Fibroblast of lung (primary cell): ENCODE data around the gene SRGAP2B. TPM values are rescaled to one million over a fixed set of nuclear protein-coding genes. Genes with fewer than 3 reads are reported as not detected.
"Not testable (repeated sequence)": the region's sequence is repeated elsewhere in the genome, so short reads cannot be mapped to it uniquely, and the experiment has no call there.

Source experiments
- DNase-seq, 2 donors: peaks; one replicate each; pipeline versions ENCODE4 v3.0.0 to v3.0.0-alpha.2; 2010; ENCODE audit warnings: low read depth in 2 of 2
- H2AFZ ChIP-seq: 2 replicates; pipeline ENCODE4 v1.5.1; 2012; ENCODE audit warnings: low read length, control low read depth, inconsistent platforms
- H3K27ac ChIP-seq: 2 replicates; pipeline ENCODE4 v1.5.1; 2011; ENCODE audit warnings: low read length, control low read depth; ENCODE audit not compliant: insufficient read depth
- H3K27me3 ChIP-seq: 2 replicates; pipeline ENCODE4 v1.5.1; 2011; ENCODE audit warnings: mild to moderate bottlenecking, low read length; ENCODE audit not compliant: control insufficient read depth, insufficient read depth
- H3K36me3 ChIP-seq: 2 replicates; pipeline ENCODE4 v1.5.1; 2011; ENCODE audit warnings: low read length; ENCODE audit not compliant: control insufficient read depth, insufficient read depth
- H3K4me1 ChIP-seq: 2 replicates; pipeline ENCODE4 v1.5.1; 2011; ENCODE audit warnings: low read length; ENCODE audit not compliant: control insufficient read depth, insufficient read depth; ENCODE audit errors: extremely low read depth
- H3K4me2 ChIP-seq: 2 replicates; pipeline ENCODE4 v1.5.1; 2011; ENCODE audit warnings: low read length, control low read depth; ENCODE audit not compliant: insufficient read depth; ENCODE audit errors: extremely low read depth
- H3K4me3 ChIP-seq, 4 experiments: fragments of 200-600 bp in 1 of 4; sonication (generic) in 1 of 4; replicated peaks in 1 of 4; 2 replicates each; pipeline ENCODE4 v1.5.1; 2011 to 2016; ENCODE audit warnings: low read length in 4 of 4, low read depth in 3 of 4, mild to moderate bottlenecking in 3 of 4, control low read depth in 2 of 4, inconsistent platforms in 1 of 4, mixed read lengths in 1 of 4; ENCODE audit not compliant: insufficient read depth in 1 of 4; ENCODE audit errors: control extremely low read depth in 1 of 4
- H3K79me2 ChIP-seq: 2 replicates; pipeline ENCODE4 v1.5.1; 2012; ENCODE audit warnings: mild to moderate bottlenecking, low read length, inconsistent platforms; ENCODE audit not compliant: control insufficient read depth, insufficient read depth
- H3K9ac ChIP-seq: 2 replicates; pipeline ENCODE4 v1.5.1; 2011; ENCODE audit warnings: mild to moderate bottlenecking, low read length, control low read depth; ENCODE audit not compliant: insufficient read depth
- H3K9me3 ChIP-seq: 2 replicates; pipeline ENCODE4 v1.5.1; 2012; ENCODE audit warnings: low read depth, low read length; ENCODE audit not compliant: control insufficient read depth, insufficient read depth
- H4K20me1 ChIP-seq: 2 replicates; pipeline ENCODE4 v1.5.1; 2011; ENCODE audit warnings: low read length; ENCODE audit not compliant: control insufficient read depth, insufficient read depth; ENCODE audit errors: extremely low read depth
- polyA minus RNA-seq: library from RNA; depleted of rRNA, polyadenylated mRNA; stranded (reverse); fragments of >200 nt; gene quantifications from 2 replicates; pipeline ENCODE4 v1.2.3, GENCODE V29; 2011; ENCODE audit warnings: low replicate concordance
- polyA plus RNA-seq, 2 donors: library from polyadenylated mRNA; depleted of rRNA in 1 of 2; stranded (reverse) in 1 of 2; unstranded in 1 of 2; fragments of >200 nt; gene quantifications; 2 replicates each; pipeline ENCODE4 v1.2.1, GENCODE V29; 2011 to 2012; ENCODE audit warnings: missing spikeins in 1 of 2
- total RNA-seq: library from RNA; depleted of rRNA; stranded (reverse); fragments of >200 nt; gene quantifications from 2 replicates; pipeline ENCODE4 v1.2.1, GENCODE V29; 2014

SRGAP2B gene
- 32.7 and 48.8 TPM in 2 replicates for total RNA-seq
- polyA plus RNA-seq: 24.8 and 27.4 TPM in 2 replicates
- polyA plus RNA-seq (2012): 17.8 and 19.6 TPM in 2 replicates
- polyA minus RNA-seq: 13.8 and 15.4 TPM in 2 replicates

- not testable (repeated sequence) for H3K27me3 ChIP-seq, H4K20me1 ChIP-seq, H3K27ac ChIP-seq, H3K4me1 ChIP-seq, H3K9me3 ChIP-seq, H3K36me3 ChIP-seq, H2AFZ ChIP-seq, DNase-seq, H3K9ac ChIP-seq, H3K4me2 ChIP-seq, H3K79me2 ChIP-seq
- peak within 1 kb of the TSS in 2 of 4 experiments; percentile 23 to 51 for H3K4me3 ChIP-seq
Measured at GRCh38 chr1:145095284-145096057, at the start of gene SRGAP2B, which contains the start of gene FAM72D. Gene SRGAP2B, minus strand, starts transcription at chr1:145095328. Its CDS starts 2,427 bp downstream, at chr1:145092901. Gene FAM72D, plus strand, starts transcription at chr1:145095974. Its CDS starts 874 bp downstream, at chr1:145096848.

- not testable (repeated sequence) for H3K27me3 ChIP-seq, DNase-seq
Measured at GRCh38 chr1:145144264-145144913, 49.3 kb upstream of the SRGAP2B start.

DNA sequence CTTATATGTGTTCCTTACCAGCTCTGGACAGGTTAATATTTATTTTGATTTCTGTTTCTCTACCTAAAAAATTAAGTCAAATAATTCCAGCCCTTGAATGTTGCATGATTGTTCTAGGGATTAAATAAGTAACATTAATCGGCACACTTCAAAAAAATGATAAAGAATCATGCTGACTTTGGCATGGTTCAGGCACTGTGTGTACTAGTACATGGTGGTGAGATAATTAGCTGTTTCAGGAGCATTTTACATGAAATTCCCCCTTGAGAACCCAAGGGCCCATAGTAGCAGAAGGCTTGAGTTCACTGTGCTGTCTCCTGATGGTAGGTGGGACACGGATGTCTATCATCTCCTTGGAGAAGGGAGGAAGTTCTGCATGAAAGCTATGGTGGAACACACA, 45.4 kb upstream of the SRGAP2B start:
- H3K4me1 ChIP-seq, H4K20me1 ChIP-seq, H3K36me3 ChIP-seq, H3K27ac ChIP-seq, H3K27me3 ChIP-seq, H2AFZ ChIP-seq, H3K4me2 ChIP-seq, DNase-seq, H3K4me3 ChIP-seq, H3K9me3 ChIP-seq, H3K79me2 ChIP-seq, H3K9ac ChIP-seq: not testable (repeated sequence)

More at GRCh38 chr1:145144264-145144913, 49.3 kb upstream of the SRGAP2B start:
- H2AFZ ChIP-seq, H3K36me3 ChIP-seq, H3K4me3 ChIP-seq, H3K9ac ChIP-seq, H3K27ac ChIP-seq, H3K79me2 ChIP-seq, H3K9me3 ChIP-seq, H3K4me2 ChIP-seq, H4K20me1 ChIP-seq, H3K4me1 ChIP-seq: not testable (repeated sequence)

DNA sequence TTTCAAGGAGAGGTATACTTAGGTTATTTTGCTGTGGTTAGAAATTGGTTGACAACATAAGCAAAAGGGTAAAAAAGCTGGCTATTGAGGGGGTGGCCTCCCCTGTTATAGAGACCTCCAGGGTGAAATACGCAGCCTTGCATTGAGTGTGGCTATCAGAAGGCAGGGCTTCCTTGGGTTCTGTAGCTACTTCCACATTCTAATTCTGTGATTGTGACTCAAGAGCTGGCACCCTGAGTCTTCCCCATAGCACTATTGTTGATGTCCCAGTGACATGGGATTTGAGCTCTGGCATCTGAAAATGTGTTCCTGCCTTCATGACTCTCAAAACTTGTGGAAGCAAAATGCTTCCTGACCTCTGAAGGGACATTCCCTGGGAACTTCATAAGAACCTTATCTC, 39.3 kb upstream of the SRGAP2B start:
- not testable (repeated sequence) for H3K27ac ChIP-seq, H3K27me3 ChIP-seq, H2AFZ ChIP-seq, H3K79me2 ChIP-seq, DNase-seq, H3K9ac ChIP-seq, H3K9me3 ChIP-seq, H3K4me3 ChIP-seq, H3K4me2 ChIP-seq, H3K36me3 ChIP-seq, H4K20me1 ChIP-seq, H3K4me1 ChIP-seq

DNA sequence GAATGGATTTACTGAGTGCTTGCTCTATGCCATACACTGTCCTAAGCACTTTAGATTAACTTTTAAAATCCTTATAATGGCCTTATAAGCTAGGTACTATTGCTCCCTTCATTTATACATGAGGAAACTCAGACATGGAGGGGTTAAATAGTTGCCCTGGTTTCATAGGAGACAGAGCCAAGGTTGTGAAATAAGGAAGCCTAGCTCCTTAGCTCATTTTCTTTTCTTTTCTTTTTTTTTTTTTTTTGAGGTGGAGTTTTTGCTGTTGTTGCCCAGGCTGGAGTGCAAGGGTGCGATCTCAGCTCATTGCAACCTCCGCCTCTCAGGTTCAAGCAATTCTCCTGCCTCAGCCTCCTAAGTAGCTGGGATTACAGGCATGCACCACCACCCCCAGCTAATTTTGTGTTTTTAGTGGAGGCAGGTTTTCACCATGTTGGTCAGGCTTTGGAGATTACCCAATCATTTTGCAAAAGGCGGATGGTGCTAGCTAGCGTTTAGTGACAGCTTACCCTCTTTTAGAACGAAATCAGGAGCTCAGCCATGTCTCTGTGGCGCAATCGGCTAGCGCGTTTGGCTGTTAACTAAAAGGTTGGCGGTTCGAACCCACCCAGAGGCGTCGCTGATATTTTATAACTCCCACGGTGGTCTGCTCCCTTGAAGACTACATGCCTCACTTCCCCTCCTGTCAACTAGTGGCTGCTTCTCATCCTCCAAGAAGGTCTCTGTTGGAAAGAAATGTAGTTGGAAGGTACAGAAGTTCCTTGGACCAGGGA, 33.8 kb upstream of the SRGAP2B start:
- H4K20me1 ChIP-seq, H3K9ac ChIP-seq, H3K36me3 ChIP-seq, H3K79me2 ChIP-seq, H3K4me1 ChIP-seq, H3K4me3 ChIP-seq, H3K4me2 ChIP-seq, H3K27ac ChIP-seq, H3K9me3 ChIP-seq, H3K27me3 ChIP-seq, H2AFZ ChIP-seq: not testable (repeated sequence)
- peak in 1 of 2 donors; percentile 0 for DNase-seq

DNA sequence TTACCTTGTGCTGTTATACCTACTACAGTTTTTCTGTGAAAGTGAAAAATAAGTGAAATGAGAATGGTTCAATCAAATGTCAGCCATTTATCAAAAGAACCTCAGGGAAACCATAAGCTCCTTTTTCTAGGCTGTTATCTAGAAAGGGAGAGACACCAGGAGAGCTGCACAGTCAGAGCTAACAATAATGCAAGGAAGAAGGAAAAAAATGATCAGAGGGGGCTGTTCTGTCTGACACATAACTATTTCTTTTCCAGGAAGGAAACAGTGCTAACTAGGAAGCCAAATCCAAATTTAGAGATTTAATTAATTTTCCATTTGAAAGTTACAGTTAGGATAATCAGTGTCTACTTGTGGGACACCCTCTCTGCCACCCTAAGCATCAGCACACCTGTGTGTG, 32.0 kb upstream of the SRGAP2B start:
- not testable (repeated sequence) for H3K36me3 ChIP-seq, H3K79me2 ChIP-seq

More for the DNA sequence above, 32.0 kb upstream of the SRGAP2B start:
- not testable (repeated sequence) for H3K9me3 ChIP-seq, H3K9ac ChIP-seq, DNase-seq, H3K27me3 ChIP-seq, H4K20me1 ChIP-seq, H3K27ac ChIP-seq, H3K4me3 ChIP-seq, H3K4me1 ChIP-seq, H3K4me2 ChIP-seq, H2AFZ ChIP-seq
